Measurements from ENCODE around the gene DMRT3. TPM values are rescaled to one million over a fixed set of nuclear protein-coding genes. Genes with fewer than 3 reads are reported as not detected.

Gene DMRT3
- total RNA-seq, 3 donors from 2014 or later (not counting 1 experiment from before 2014, with no cell fraction given), result not detected

- Histone ChIP-seq H3K36me3 (ENCODE audit: control insufficient read depth, insufficient read depth, low read length) (no peaks in the 10 kb centered on the region), H3K27ac (ENCODE audit: low read length) (no peak overlapping the region), H3K4me1 (ENCODE audit: control insufficient read depth, insufficient read depth, low read length) (no peaks in the 10 kb centered on the region), H3K27me3 (ENCODE audit: control insufficient read depth, insufficient read depth, low read length) (peaks cover 13% of the 10 kb centered on the region), H3K9me3 (ENCODE audit: control insufficient read depth, insufficient read depth, low read length) (no peaks in the 10 kb centered on the region), H3K4me3 (ENCODE audit: low read length) (no peak overlapping the region)
- TF ChIP-seq CTCF (IDR thresholded peaks at IDR 0.05), result no peak
- Mint-ChIP-seq H3K27ac (no peak overlapping the region), H3K4me3 (no peak overlapping the region), H3K4me1 (no peaks in the 10 kb centered on the region), H3K9me3 (no peaks in the 10 kb centered on the region), H3K27me3 (ENCODE audit: low read depth in 2 of 2) (peaks cover 17 to 49% of the 10 kb centered on the region in 2 donors), H3K36me3 (no peaks in the 10 kb centered on the region)
- DNase-seq (no peak), ATAC-seq (no peak)
- intact Hi-C loops (cut with micrococcal nuclease), result no loop called here
- 80% methylated on average over 1 of the region's 1 CpG for WGBS (ENCODE audit: insufficient coverage)
Measured at GRCh38 chr9:950139-950538, 26.3 kb upstream of the DMRT3 start.

GRCh38 chr9:952546-952945, 23.9 kb upstream of the DMRT3 start:
- TF ChIP-seq CTCF (IDR thresholded peaks at IDR 0.05), result no peak
- no peak overlapping the region for H3K27ac ChIP-seq (ENCODE audit: low read length)
- H3K4me3 Mint-ChIP-seq, result no peak overlapping the region
- WGBS (ENCODE audit: insufficient coverage), result 85% methylated on average over 4 of the region's 4 CpGs
- H3K27me3 ChIP-seq (ENCODE audit: control insufficient read depth, insufficient read depth, low read length), result peaks cover 13% of the 10 kb centered on the region
- DNase-seq (no peak), ATAC-seq (no peak)
- H3K27ac Mint-ChIP-seq, result no peak overlapping the region
- H3K4me3 ChIP-seq (ENCODE audit: low read length), result no peak overlapping the region
- no peaks in the 10 kb centered on the region for H3K36me3 ChIP-seq (ENCODE audit: control insufficient read depth, insufficient read depth, low read length)
- H3K36me3 Mint-ChIP-seq, result no peaks in the 10 kb centered on the region
- H3K9me3 Mint-ChIP-seq, result no peaks in the 10 kb centered on the region
- no peaks in the 10 kb centered on the region for H3K9me3 ChIP-seq (ENCODE audit: control insufficient read depth, insufficient read depth, low read length)
- no peaks in the 10 kb centered on the region for H3K4me1 ChIP-seq (ENCODE audit: control insufficient read depth, insufficient read depth, low read length)
- H3K27me3 Mint-ChIP-seq (ENCODE audit: low read depth in 2 of 2), result peaks cover 16 to 37% of the 10 kb centered on the region in 2 donors
- intact Hi-C loops (cut with micrococcal nuclease), result no loop called here
- no peaks in the 10 kb centered on the region for H3K4me1 Mint-ChIP-seq

- intact Hi-C loops (cut with micrococcal nuclease), result no loop called here
- WGBS (ENCODE audit: insufficient coverage), result 94% methylated on average over 4 of the region's 4 CpGs
- Histone ChIP-seq H3K4me3 (ENCODE audit: low read length) (no peak overlapping the region), H3K27me3 (ENCODE audit: control insufficient read depth, insufficient read depth, low read length) (peaks cover 9% of the 10 kb centered on the region), H3K27ac (ENCODE audit: low read length) (no peak overlapping the region), H3K36me3 (ENCODE audit: control insufficient read depth, insufficient read depth, low read length) (no peaks in the 10 kb centered on the region), H3K4me1 (ENCODE audit: control insufficient read depth, insufficient read depth, low read length) (no peaks in the 10 kb centered on the region), H3K9me3 (ENCODE audit: control insufficient read depth, insufficient read depth, low read length) (no peaks in the 10 kb centered on the region)
- ATAC-seq (no peak), DNase-seq (no peak)
- H3K27ac Mint-ChIP-seq, result no peak overlapping the region
- H3K9me3 Mint-ChIP-seq, result no peaks in the 10 kb centered on the region
- H3K4me3 Mint-ChIP-seq, result no peak overlapping the region
- no peak for TF ChIP-seq CTCF (IDR thresholded peaks at IDR 0.05)
- H3K4me1 Mint-ChIP-seq, result no peaks in the 10 kb centered on the region
- H3K27me3 Mint-ChIP-seq (ENCODE audit: low read depth in 2 of 2), result peaks cover 27 to 41% of the 10 kb centered on the region in 2 donors
- H3K36me3 Mint-ChIP-seq, result peaks cover 6% of the 10 kb centered on the region
Measured at GRCh38 chr9:959105-959504, 17.4 kb upstream of the DMRT3 start.

- DNase-seq, result no peak
- Mint-ChIP-seq H3K36me3 (peaks cover 6% of the 10 kb centered on the region), H3K4me3 (no peak overlapping the region), H3K4me1 (no peaks in the 10 kb centered on the region), H3K27me3 (ENCODE audit: low read depth in 2 of 2) (peaks cover 33 to 49% of the 10 kb centered on the region in 2 donors), H3K9me3 (no peaks in the 10 kb centered on the region), H3K27ac (no peak overlapping the region)
- no peak overlapping the region for H3K27ac ChIP-seq (ENCODE audit: low read length)
- TF ChIP-seq CTCF (IDR thresholded peaks at IDR 0.05), result no peak
- H3K4me3 ChIP-seq (ENCODE audit: low read length), result no peak overlapping the region
- intact Hi-C loops (cut with micrococcal nuclease), result no loop called here
- H3K4me1 ChIP-seq (ENCODE audit: control insufficient read depth, insufficient read depth, low read length), result no peaks in the 10 kb centered on the region
- no peaks in the 10 kb centered on the region for H3K9me3 ChIP-seq (ENCODE audit: control insufficient read depth, insufficient read depth, low read length)
- 94% methylated on average over 4 of the region's 4 CpGs for WGBS (ENCODE audit: insufficient coverage)
- H3K27me3 ChIP-seq (ENCODE audit: control insufficient read depth, insufficient read depth, low read length), result peaks cover 13% of the 10 kb centered on the region
- H3K36me3 ChIP-seq (ENCODE audit: control insufficient read depth, insufficient read depth, low read length), result no peaks in the 10 kb centered on the region
- ATAC-seq, result no peak
Measured at GRCh38 chr9:959914-960313, 16.5 kb upstream of the DMRT3 start.
